Measurements from ENCODE around the gene EPS15.

The EPS15 gene

GRCh38 chr1:51320967-51321923 lies 197.8 kb downstream of the EPS15 start:
- no peak for TF ChIP-seq CTCF (IDR thresholded peaks at IDR 0.05; ENCODE audit: insufficient read depth, missing control alignments)
- FAIRE-seq = no peak
- DNase-seq (ENCODE audit: insufficient read length, low spot score) = no peak

GRCh38 chr1:51317798-51318197 lies 201.3 kb downstream of the EPS15 start:
- FAIRE-seq = no peak

GRCh38 chr1:51316846-51317120 lies 202.3 kb downstream of the EPS15 start:
- TF ChIP-seq CTCF (IDR thresholded peaks at IDR 0.05; ENCODE audit: insufficient read depth, missing control alignments) = no peak

More at GRCh38 chr1:51317798-51318197, 201.3 kb downstream of the EPS15 start:
- no peak for TF ChIP-seq CTCF (IDR thresholded peaks at IDR 0.05; ENCODE audit: insufficient read depth, missing control alignments)
- DNase-seq (ENCODE audit: insufficient read length, low spot score) = no peak

GRCh38 chr1:51316113-51316845 lies 202.8 kb downstream of the EPS15 start:
- DNase-seq (ENCODE audit: insufficient read length, low spot score) (no peak), FAIRE-seq (no peak)
- no peak for TF ChIP-seq CTCF (IDR thresholded peaks at IDR 0.05; ENCODE audit: insufficient read depth, missing control alignments)

More at GRCh38 chr1:51316846-51317120, 202.3 kb downstream of the EPS15 start:
- no peak for FAIRE-seq
- DNase-seq (ENCODE audit: insufficient read length, low spot score) = no peak

- no peak for FAIRE-seq
- no peak for TF ChIP-seq CTCF (IDR thresholded peaks at IDR 0.05; ENCODE audit: insufficient read depth, missing control alignments)
- no peak for DNase-seq (ENCODE audit: insufficient read length, low spot score)
These were observed 204.1 kb downstream of the EPS15 start for GRCh38 chr1:51314974-51315373.

GRCh38 chr1:51313961-51314777 lies 204.9 kb downstream of the EPS15 start:
- FAIRE-seq = no peak
- DNase-seq (ENCODE audit: insufficient read length, low spot score) = no peak
- TF ChIP-seq CTCF (IDR thresholded peaks at IDR 0.05; ENCODE audit: insufficient read depth, missing control alignments) = no peak
